ENCODE results near the gene CHI3L2. TPM values are rescaled to one million over a fixed set of nuclear protein-coding genes. Genes with fewer than 3 reads are reported as not detected.
A peak's percentile ranks its signal among the peaks of the same experiment; 100 is the strongest.

CHI3L2 gene
- total RNA-seq, 1 donor from 2014 or later, result 50.3 TPM

GRCh38 chr1:111195002-111195684 lies 32.4 kb upstream of the CHI3L2 start:
- Histone ChIP-seq H3K27ac (peak overlapping the region; percentile 80), H3K9me3 (no peaks in the 10 kb centered on the region), H3K36me3 (peaks cover 33% of the 10 kb centered on the region), H3K27me3 (no peaks in the 10 kb centered on the region), H3K4me3 (no peak overlapping the region), H3K4me1 (peaks cover 66% of the 10 kb centered on the region)
- no peak for TF ChIP-seq CTCF (IDR thresholded peaks at IDR 0.05)
- DNase-seq (no peak), ATAC-seq (peak; percentile 2)
- intact Hi-C loops (cut with DNase I), result no loop called here

- DNase-seq (no peak), ATAC-seq (no peak)
- intact Hi-C loops (cut with DNase I), result no loop called here
- peaks cover 70% of the 10 kb centered on the region for H3K4me1 ChIP-seq
- H3K27ac ChIP-seq, result peak overlapping the region; percentile 28
- H3K27me3 ChIP-seq, result no peaks in the 10 kb centered on the region
- peaks cover 33% of the 10 kb centered on the region for H3K36me3 ChIP-seq
- H3K4me3 ChIP-seq, result peak overlapping the region; percentile 55
- no peak for TF ChIP-seq CTCF (IDR thresholded peaks at IDR 0.05)
- H3K9me3 ChIP-seq, result no peaks in the 10 kb centered on the region
These were observed 31.3 kb upstream of the CHI3L2 start for GRCh38 chr1:111196213-111196612.

- peak; percentile 13 for TF ChIP-seq CTCF (IDR thresholded peaks at IDR 0.05)
- no peak for DNase-seq
- Histone ChIP-seq H3K27ac (peak overlapping the region; percentile 82), H3K27me3 (no peaks in the 10 kb centered on the region), H3K9me3 (no peaks in the 10 kb centered on the region), H3K36me3 (peaks cover 33% of the 10 kb centered on the region), H3K4me1 (peaks cover 68% of the 10 kb centered on the region), H3K4me3 (peak overlapping the region; percentile 55)
- ATAC-seq, result peak; percentile 7
- intact Hi-C loops (cut with DNase I), result no loop called here
These were observed 29.8 kb upstream of the CHI3L2 start for GRCh38 chr1:111197598-111198284.

GRCh38 chr1:111198836-111199235 lies 28.7 kb upstream of the CHI3L2 start:
- H3K27me3 ChIP-seq, result no peaks in the 10 kb centered on the region
- TF ChIP-seq CTCF (IDR thresholded peaks at IDR 0.05), result no peak
- peak overlapping the region; percentile 55 for H3K4me3 ChIP-seq
- peaks cover 30% of the 10 kb centered on the region for H3K36me3 ChIP-seq
- no peak for ATAC-seq
- H3K9me3 ChIP-seq, result no peaks in the 10 kb centered on the region
- no peak for DNase-seq
- H3K27ac ChIP-seq, result peak overlapping the region; percentile 82
- H3K4me1 ChIP-seq, result peaks cover 64% of the 10 kb centered on the region
- intact Hi-C loops (cut with DNase I), result no loop called here

- intact Hi-C loops (cut with DNase I), result no loop called here
- H3K36me3 ChIP-seq, result peaks cover 25% of the 10 kb centered on the region
- H3K4me1 ChIP-seq, result peaks cover 59% of the 10 kb centered on the region
- H3K4me3 ChIP-seq, result peak overlapping the region; percentile 55
- H3K27me3 ChIP-seq, result no peaks in the 10 kb centered on the region
- no peaks in the 10 kb centered on the region for H3K9me3 ChIP-seq
- H3K27ac ChIP-seq, result peak overlapping the region; percentile 82
- no peak for DNase-seq
- no peak for ATAC-seq
- TF ChIP-seq CTCF (IDR thresholded peaks at IDR 0.05), result no peak
These were observed 28.2 kb upstream of the CHI3L2 start for GRCh38 chr1:111199329-111199728.

Measured in upper lobe of right lung (tissue), 1 donor.